GM03348 (cell line): ENCODE data around the gene KPNA3.

ENCODE experiments used
- DNase-seq: peaks from one replicate; pipeline ENCODE4 v3.0.0; 2012; ENCODE audit warnings: low spot score

KPNA3 gene

DNA sequence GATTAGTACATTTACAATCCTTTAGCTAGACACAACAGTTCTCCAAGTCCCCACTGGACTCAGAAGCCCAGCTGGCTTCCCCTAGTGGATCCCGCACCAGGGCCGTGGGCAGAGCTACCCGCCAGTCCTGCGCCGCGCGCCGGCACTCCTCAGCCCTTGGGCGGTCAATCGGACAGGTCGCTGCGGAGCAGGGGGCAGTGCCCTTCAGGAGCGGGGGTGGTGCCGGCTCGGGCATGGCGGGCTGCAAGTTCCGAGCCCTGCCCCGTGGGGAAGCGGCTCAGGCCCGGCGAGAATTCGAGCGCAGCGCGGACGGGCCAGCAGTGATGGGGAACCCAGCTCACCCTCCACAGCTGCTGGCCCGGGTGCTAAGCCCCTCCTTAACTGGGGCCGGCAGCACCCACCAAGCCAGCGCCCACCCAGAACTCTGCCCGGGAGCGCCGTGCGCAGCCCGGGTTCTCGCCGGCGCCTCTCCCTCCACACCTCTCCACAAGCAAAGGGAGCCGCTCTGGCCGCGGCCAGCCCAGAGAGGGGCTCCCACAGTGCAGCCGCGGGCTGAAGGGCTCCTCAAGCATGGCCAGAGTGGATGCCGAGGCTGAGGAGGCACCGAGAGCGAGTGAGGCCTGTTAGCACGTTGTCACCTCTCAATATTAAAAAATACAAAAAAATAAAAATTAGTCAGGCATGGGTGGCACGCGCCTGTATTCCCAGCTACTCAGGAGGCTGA lies 114.1 kb downstream of the KPNA3 start:
- DNase-seq: no peak

GRCh38 chr13:49676581-49677298 lies 115.7 kb downstream of the KPNA3 start:
- no peak for DNase-seq

- DNase-seq: no peak
These were observed 121.7 kb downstream of the KPNA3 start for GRCh38 chr13:49670828-49671227.

DNA sequence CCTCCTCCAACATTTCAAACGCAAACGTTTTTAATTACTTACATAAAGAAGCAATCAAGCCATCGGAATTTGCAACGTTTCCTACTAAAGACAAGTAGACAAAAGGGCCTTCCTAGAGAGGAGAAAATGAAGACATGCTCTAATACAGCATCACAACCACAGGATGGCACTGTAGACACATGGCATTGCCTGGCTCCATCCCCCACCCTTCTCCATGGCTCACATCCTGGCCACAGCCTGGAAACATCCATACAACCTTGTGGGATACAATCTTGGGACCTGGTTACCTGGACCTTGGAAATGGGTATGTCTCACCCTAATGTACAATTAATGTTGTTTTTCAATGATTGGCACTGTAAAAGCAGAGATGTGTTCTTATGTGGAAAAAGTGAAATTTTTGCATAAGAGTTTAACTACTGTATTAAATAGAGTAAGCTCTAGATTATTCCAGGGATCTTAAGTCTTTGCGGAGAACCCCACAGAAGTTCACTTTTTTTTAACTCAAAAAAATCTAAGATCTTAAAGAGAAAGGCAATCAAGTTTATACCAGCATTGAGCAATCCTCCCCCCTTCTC lies 122.7 kb downstream of the KPNA3 start:
- peak; percentile 87 for DNase-seq

DNA sequence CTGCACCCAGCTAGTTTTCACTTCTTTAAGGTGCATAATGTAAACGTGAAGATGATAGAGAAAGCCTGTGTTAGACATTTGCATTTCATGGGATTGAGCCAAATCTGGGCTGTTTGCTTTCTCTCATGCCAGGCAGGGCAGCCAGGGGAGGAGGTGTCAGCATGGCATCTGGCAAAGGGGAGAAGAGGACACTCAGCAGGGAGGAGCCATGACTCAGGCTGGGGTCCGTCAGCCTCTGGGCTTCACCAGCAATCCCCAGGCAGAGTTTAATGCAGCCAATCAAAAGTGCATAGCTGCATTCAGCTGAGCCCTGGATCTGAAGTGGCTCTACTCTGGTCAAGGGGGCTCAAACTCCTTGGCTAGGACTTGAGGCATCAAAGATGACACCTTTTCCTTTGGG lies 124.7 kb downstream of the KPNA3 start:
- DNase-seq: peak; percentile 57

- no peak for DNase-seq
These were observed 127.9 kb downstream of the KPNA3 start for GRCh38 chr13:49664606-49665005.

DNA sequence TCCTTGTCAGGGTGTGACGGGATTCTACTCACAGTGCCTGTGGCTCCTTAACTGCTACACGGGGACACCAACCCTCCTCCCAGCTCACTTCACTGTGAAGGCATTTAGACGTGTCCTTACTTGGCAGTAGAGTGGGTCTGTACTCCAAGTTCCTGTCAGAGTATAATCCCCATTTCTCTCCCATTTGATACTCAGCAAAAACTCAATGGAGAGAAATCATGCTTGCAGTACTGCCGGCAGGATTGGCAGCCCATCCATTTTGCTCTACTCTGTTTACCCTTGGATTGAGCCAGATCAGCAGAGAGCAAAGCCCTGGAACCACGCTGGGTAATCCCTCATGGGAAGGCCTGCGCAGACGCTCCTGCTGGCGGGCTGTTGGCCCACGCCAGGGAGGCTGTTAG lies 135.2 kb downstream of the KPNA3 start:
- DNase-seq: no peak

- DNase-seq: no peak
These were observed 136.6 kb downstream of the KPNA3 start for GRCh38 chr13:49655906-49656305.

GRCh38 chr13:49654011-49654410 lies 138.5 kb downstream of the KPNA3 start:
- DNase-seq: no peak

GRCh38 chr13:49653478-49653877 lies 139.0 kb downstream of the KPNA3 start:
- DNase-seq: no peak

DNA sequence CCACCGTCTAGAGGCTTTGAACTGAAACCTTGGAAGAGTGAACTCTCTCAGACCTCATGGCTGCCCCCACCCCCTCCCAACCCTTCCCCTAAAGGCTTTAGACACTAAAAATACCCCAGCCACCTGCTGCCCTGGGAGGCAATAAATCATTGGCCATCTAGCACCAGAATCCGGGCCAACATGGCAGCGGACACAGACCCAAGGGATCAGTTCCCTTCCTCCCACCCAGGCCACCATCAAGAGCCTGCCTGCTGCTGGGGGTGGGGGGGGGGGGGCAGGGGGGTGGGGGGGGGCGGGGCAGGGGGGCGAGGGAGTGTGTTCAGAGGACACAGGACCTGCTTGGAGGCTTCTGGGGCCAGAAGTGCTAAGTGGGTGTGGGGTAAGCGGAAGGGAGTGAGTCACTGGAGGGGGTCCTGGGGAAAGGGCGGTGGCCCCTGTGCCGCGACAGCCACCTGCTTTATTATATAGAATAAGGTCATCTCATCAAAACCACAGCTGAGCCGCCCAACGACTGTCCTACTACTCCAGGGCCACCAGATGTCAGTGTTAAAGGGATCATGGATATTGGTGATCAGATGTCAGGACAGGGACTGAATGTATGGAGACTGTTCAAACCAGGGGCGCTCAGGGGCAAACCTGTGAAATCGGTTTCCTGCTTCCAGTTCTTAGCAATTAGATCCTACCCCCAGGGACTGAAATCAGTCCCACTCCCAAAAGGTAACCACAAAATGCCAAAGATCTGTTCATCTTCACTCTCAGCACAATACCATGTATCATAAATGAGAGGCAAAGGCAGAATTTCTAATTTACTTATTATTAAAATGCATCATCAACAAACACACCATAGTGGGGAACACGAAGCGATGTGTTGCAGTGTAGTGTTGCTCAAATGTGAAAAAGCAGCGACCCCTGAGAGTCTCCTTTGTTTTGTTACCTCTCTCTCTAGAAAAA lies 139.9 kb downstream of the KPNA3 start:
- peak; percentile 70 for DNase-seq

GRCh38 chr13:49651570-49652354 lies 140.7 kb downstream of the KPNA3 start:
- no peak for DNase-seq

- DNase-seq: no peak
These were observed 142.5 kb downstream of the KPNA3 start for GRCh38 chr13:49649963-49650312.
